ENCODE results near the gene PDE7B.

PDE7B gene

GRCh38 chr6:135870722-135871121, 19.2 kb downstream of the PDE7B start:
- Histone ChIP-seq H3K36me3 (ENCODE audit: insufficient read depth) (no peaks in the 10 kb centered on the region), H3K79me2 (ENCODE audit: insufficient read depth, low read depth) (no peaks in the 10 kb centered on the region), H3K4me3 (IDR thresholded peaks at IDR 0.05; ENCODE audit: insufficient read depth, low read depth, low read length) (no peak overlapping the region), H3K4me2 (no peak overlapping the region), H3K9ac (no peak overlapping the region), H3K27me3 (ENCODE audit: insufficient read depth, low read depth) (no peaks in the 10 kb centered on the region), H4K20me1 (ENCODE audit: insufficient read depth) (no peaks in the 10 kb centered on the region), H3K27ac (no peak overlapping the region), H3K4me1 (ENCODE audit: low read depth, poor library complexity, severe bottlenecking) (peaks cover 4% of the 10 kb centered on the region), H2AFZ (ENCODE audit: low read depth) (no peak overlapping the region)
- no peak for TF ChIP-seq CTCF (conservative IDR thresholded peaks at IDR 0.05; ENCODE audit: low read depth, low read length)

- Histone ChIP-seq H3K9ac (no peak overlapping the region), H4K20me1 (ENCODE audit: insufficient read depth) (no peaks in the 10 kb centered on the region), H3K36me3 (ENCODE audit: insufficient read depth) (no peaks in the 10 kb centered on the region), H3K4me2 (no peak overlapping the region), H3K27me3 (ENCODE audit: insufficient read depth, low read depth) (no peaks in the 10 kb centered on the region), H3K79me2 (ENCODE audit: insufficient read depth, low read depth) (no peaks in the 10 kb centered on the region), H2AFZ (ENCODE audit: low read depth) (no peak overlapping the region), H3K4me1 (ENCODE audit: low read depth, poor library complexity, severe bottlenecking) (peaks cover 6% of the 10 kb centered on the region), H3K27ac (no peak overlapping the region), H3K4me3 (IDR thresholded peaks at IDR 0.05; ENCODE audit: insufficient read depth, low read depth, low read length) (no peak overlapping the region)
- TF ChIP-seq CTCF (conservative IDR thresholded peaks at IDR 0.05; ENCODE audit: low read depth, low read length): no peak
These were observed 19.8 kb downstream of the PDE7B start for GRCh38 chr6:135871296-135871695.

- Histone ChIP-seq H3K4me2 (no peak overlapping the region), H2AFZ (ENCODE audit: low read depth) (no peak overlapping the region), H3K4me3 (IDR thresholded peaks at IDR 0.05; ENCODE audit: insufficient read depth, low read depth, low read length) (no peak overlapping the region), H3K9ac (no peak overlapping the region), H3K36me3 (ENCODE audit: insufficient read depth) (no peaks in the 10 kb centered on the region), H3K4me1 (ENCODE audit: low read depth, poor library complexity, severe bottlenecking) (peaks cover 6% of the 10 kb centered on the region), H3K79me2 (ENCODE audit: insufficient read depth, low read depth) (no peaks in the 10 kb centered on the region), H3K27ac (no peak overlapping the region), H3K27me3 (ENCODE audit: insufficient read depth, low read depth) (no peaks in the 10 kb centered on the region), H4K20me1 (ENCODE audit: insufficient read depth) (no peaks in the 10 kb centered on the region)
- TF ChIP-seq CTCF (conservative IDR thresholded peaks at IDR 0.05; ENCODE audit: low read depth, low read length): no peak
These were observed 20.4 kb downstream of the PDE7B start for GRCh38 chr6:135871878-135872277.

- no peak overlapping the region for H3K9ac ChIP-seq
- H2AFZ ChIP-seq (ENCODE audit: low read depth): no peak overlapping the region
- no peaks in the 10 kb centered on the region for H3K79me2 ChIP-seq (ENCODE audit: insufficient read depth, low read depth)
- TF ChIP-seq CTCF (conservative IDR thresholded peaks at IDR 0.05; ENCODE audit: low read depth, low read length): no peak
- no peak overlapping the region for H3K4me3 ChIP-seq (IDR thresholded peaks at IDR 0.05; ENCODE audit: insufficient read depth, low read depth, low read length)
- no peaks in the 10 kb centered on the region for H3K27me3 ChIP-seq (ENCODE audit: insufficient read depth, low read depth)
- H3K4me1 ChIP-seq (ENCODE audit: low read depth, poor library complexity, severe bottlenecking): peaks cover 17% of the 10 kb centered on the region
- H3K4me2 ChIP-seq: no peak overlapping the region; the same call in 1 of the 2 replicates
- no peaks in the 10 kb centered on the region for H4K20me1 ChIP-seq (ENCODE audit: insufficient read depth)
- H3K27ac ChIP-seq: no peak overlapping the region
- H3K36me3 ChIP-seq (ENCODE audit: insufficient read depth): no peaks in the 10 kb centered on the region
These were observed 23.9 kb downstream of the PDE7B start for GRCh38 chr6:135875446-135875845.
